K562 (cell line): ENCODE data around the gene TMEM63C. TPM values are rescaled to one million over a fixed set of nuclear protein-coding genes. Genes with fewer than 3 reads are reported as not detected.

ENCODE experiments used
- ATAC-seq: fragments of 200-7000 bp; cut with Tn5 transposase; 3 replicates; pipeline ENCODE4 v1.9.1; 2020; ENCODE audit warnings: moderate library complexity
- BruUV-seq: library from RNA; stranded (reverse); fragments of 400-500 nt; replicated peaks from 2 replicates; lab custom pipeline; 2021; lab: Mats Ljungman, UMichigan
- CTCF ChIA-PET: fragments of 300-600 bp; formaldehyde crosslinking; extraction: SDS; loops from one replicate; lab custom pipeline; 2021; ENCODE audit warnings: low intra/inter-chr PET ratio; lab: Yijun Ruan, JAX
- POLR2A ChIA-PET: fragments of 300-600, 350-650 bp; sonication (Branson Sonifier 250); formaldehyde crosslinking; extraction: SDS; loops from one replicate; lab custom pipeline; 2021; ENCODE audit warnings: antibody characterized with exemption, inconsistent platforms; lab: Yijun Ruan, JAX
- DNase-seq, 4 experiments: peaks; one replicate each; pipeline versions ENCODE4 v3.0.0 to v3.0.0-alpha.2; 2011 to 2018; ENCODE audit warnings: low spot score in 3 of 4, mixed read lengths in 3 of 4; ENCODE audit errors: extremely low read depth in 1 of 4
- FAIRE-seq: peaks from 2 replicates; lab custom pipeline; 2011; peaks lifted over from hg19 to GRCh38; lab: Jason Lieb, UNC
- H2AFZ ChIP-seq: 2 replicates; pipeline ENCODE4 v1.6.0; 2011; ENCODE audit warnings: low read depth, low read length, control low read depth, inconsistent platforms
- H3K27ac ChIP-seq: fragments of 200-600 bp; 3 replicates; pipeline ENCODE4 v1.8.0; 2011; ENCODE audit warnings: low read depth, mild to moderate bottlenecking, control low read depth, inconsistent platforms, low read length, moderate library complexity, mixed read lengths; ENCODE audit errors: extremely low read depth
- H3K27me3 ChIP-seq, 2 experiments: fragments of 300-600 bp in 1 of 2; 2 replicates in 1 of 2; 3 replicates in 1 of 2; pipeline versions ENCODE4 v1.6.0 to v1.8.0; 2011; ENCODE audit warnings: inconsistent platforms in 2 of 2, low read length in 2 of 2, mild to moderate bottlenecking in 1 of 2, mixed read lengths in 1 of 2, moderate library complexity in 1 of 2; ENCODE audit not compliant: control insufficient read depth in 2 of 2, insufficient read depth in 2 of 2
- H3K36me3 ChIP-seq: fragments of 300-600 bp; 3 replicates; pipeline ENCODE4 v1.8.0; 2011; ENCODE audit warnings: mild to moderate bottlenecking, low read length, inconsistent platforms; ENCODE audit not compliant: control insufficient read depth, insufficient read depth
- H3K4me1 ChIP-seq, 2 experiments: fragments of 200-600 bp in 1 of 2; replicated peaks in 1 of 2; 2 replicates in 1 of 2; 3 replicates in 1 of 2; pipeline versions ENCODE4 v1.5.1 to v1.8.0; 2011; ENCODE audit warnings: inconsistent platforms in 2 of 2, low read length in 2 of 2, mild to moderate bottlenecking in 1 of 2, mixed read lengths in 1 of 2, moderate library complexity in 1 of 2; ENCODE audit not compliant: control insufficient read depth in 2 of 2, insufficient read depth in 2 of 2
- H3K4me2 ChIP-seq: 2 replicates; pipeline ENCODE4 v1.6.1; 2011; ENCODE audit warnings: low read length, control low read depth, inconsistent platforms, mixed read lengths; ENCODE audit not compliant: insufficient read depth
- H3K4me3 ChIP-seq: fragments of 200-600 bp; sonication (generic), shearing (Covaris generic); 2 replicates; pipeline ENCODE4 v1.5.1; 2016; ENCODE audit warnings: control low read depth, inconsistent platforms
- H3K79me2 ChIP-seq: fragments of 200-600 bp; 3 replicates; pipeline ENCODE4 v1.8.0; 2011; ENCODE audit warnings: low read length, inconsistent platforms; ENCODE audit not compliant: control insufficient read depth, insufficient read depth
- H3K9ac ChIP-seq, 2 experiments: 2 replicates each; pipeline versions ENCODE4 v1.6.0 to v1.6.1; 2011; ENCODE audit warnings: low read depth in 2 of 2, low read length in 2 of 2, control low read depth in 1 of 2, inconsistent platforms in 1 of 2, mild to moderate bottlenecking in 1 of 2, mixed read lengths in 1 of 2; ENCODE audit not compliant: insufficient read depth in 1 of 2
- H3K9me1 ChIP-seq: one replicate; pipeline ENCODE4 v1.6.0; 2011; ENCODE audit warnings: inconsistent platforms, mild to moderate bottlenecking, low read length, moderate library complexity; ENCODE audit not compliant: control insufficient read depth, insufficient read depth
- H3K9me3 ChIP-seq: replicated peaks from 2 replicates; pipeline ENCODE4 v1.5.1; 2011; ENCODE audit warnings: low read depth, low read length, inconsistent platforms; ENCODE audit not compliant: control insufficient read depth, insufficient read depth
- H4K20me1 ChIP-seq: replicated peaks from 2 replicates; pipeline ENCODE4 v1.6.1; 2011; ENCODE audit warnings: low read length, inconsistent platforms, mixed read lengths; ENCODE audit not compliant: control insufficient read depth, insufficient read depth
- DDX20 ChIP-seq: fragments of 450-650 bp; IDR thresholded peaks from 2 replicates; pipeline ENCODE4 v1.6.1; 2016; ENCODE audit warnings: missing genetic modification characterization, low read depth, mild to moderate bottlenecking, missing compliant biosample characterization, moderate library complexity
- FOXA1 ChIP-seq: fragments of 450-650 bp; IDR thresholded peaks from 2 replicates; pipeline ENCODE4 v1.6.1; 2016; ENCODE audit warnings: mild to moderate bottlenecking, borderline replicate concordance
- GATA2 ChIP-seq: sonication (generic); formaldehyde crosslinking; IDR thresholded peaks from 2 replicates; pipeline ENCODE4 v1.4.0; 2020; ENCODE audit warnings: mild to moderate bottlenecking, missing genetic modification reagents
- MAFK ChIP-seq: IDR thresholded peaks from 2 replicates; pipeline ENCODE4 v1.6.1; 2011; ENCODE audit warnings: low read length, improper control_type of control experiment
- MCM7 ChIP-seq, 2 experiments: fragments of 450-650 bp; IDR thresholded peaks; 2 replicates each; pipeline ENCODE4 v1.6.1; 2016 to 2018
- PKNOX1 ChIP-seq: fragments of 450-650 bp; IDR thresholded peaks from 2 replicates; pipeline ENCODE4 v1.6.1; 2016
- SMAD1 ChIP-seq: fragments of 150-350 bp; IDR thresholded peaks from 2 replicates; pipeline ENCODE4 v1.6.1; 2014; ENCODE audit warnings: low read length, low read depth; ENCODE audit not compliant: partially characterized antibody
- THAP12 ChIP-seq: fragments of 250-450 bp; sonication (Bioruptor Pico); IDR thresholded peaks from 2 replicates; pipeline ENCODE4 v1.9.0; 2021; ENCODE audit warnings: mild to moderate bottlenecking, inconsistent platforms
- XRCC3 ChIP-seq: fragments of 450-650 bp; IDR thresholded peaks from 2 replicates; pipeline ENCODE4 v1.6.1; 2017; ENCODE audit warnings: mild to moderate bottlenecking, moderate library complexity
- ZNF121 ChIP-seq: sonication (generic); formaldehyde crosslinking; conservative IDR thresholded peaks from 2 replicates; pipeline ENCODE4 v1.8.0; 2022; ENCODE audit warnings: missing genetic modification reagents
- WGBS: fragments of 100-300 bp; shearing (Covaris generic); methylation state at CpG from one replicate; pipeline ENCODE4 v1.1.6; 2016; ENCODE audit warnings: low coverage, mixed read lengths; ENCODE audit not compliant: insufficient coverage; ENCODE audit errors: missing lambda C conversion rate; 5-methylcytosine and 5-hydroxymethylcytosine counted together
- in situ Hi-C: fragments of 300-500 bp; cut with MboI; formaldehyde crosslinking; loops from 4 replicates; pipeline ENCODE4 v1.15.0; 2018; ENCODE audit warnings: inconsistent platforms, mixed read lengths
- intact Hi-C: fragments of 100-400 bp; cut with micrococcal nuclease; formaldehyde crosslinking; loops from 2 replicates; pipeline ENCODE4 v1.14.2; 2022
- polyA plus RNA-seq, 8 experiments: library from polyadenylated mRNA; depleted of rRNA in 4 of 8; stranded (reverse) in 5 of 8; unstranded in 3 of 8; fragments of >200 nt; fragmentation: Nextera tagmentation in 2 of 8; fragmentation: Illumina TruSeq in 1 of 8; extraction: Ambion mirVana in 2 of 8; extraction: Trizol in 1 of 8; gene quantifications; 2 replicates each; pipeline versions ENCODE4 v1.2.1 to v1.2.3, GENCODE V29; 2011 to 2014; ENCODE audit warnings: inconsistent platforms in 1 of 8, missing spikeins in 1 of 8
- total RNA-seq, 7 experiments: library from RNA; depleted of rRNA in 6 of 7; stranded (reverse); fragments of >200 nt in 6 of 7; fragmentation: Illumina TruSeq in 2 of 7; extraction: Trizol in 2 of 7; gene quantifications; 2 replicates each; pipeline versions ENCODE4 v1.2.1 to v1.2.3, GENCODE V29; 2011 to 2021; ENCODE audit warnings: low replicate concordance in 1 of 7
- TF ChIP-seq, protein P1 (sequence below): fragments of 250-450 bp; sonication (Bioruptor Pico); IDR thresholded peaks from 2 replicates; pipeline ENCODE4 v1.4.0; 2020
- TF ChIP-seq, protein P2 (sequence below), 2 experiments: fragments of 250-450 bp in 1 of 2; fragments of 450-650 bp in 1 of 2; sonication (Bioruptor Pico) in 1 of 2; IDR thresholded peaks; 2 replicates each; pipeline versions ENCODE4 v1.6.1 to v1.8.0; 2016 to 2021; ENCODE audit warnings: mild to moderate bottlenecking in 2 of 2, moderate library complexity in 2 of 2, missing compliant biosample characterization in 1 of 2, missing genetic modification characterization in 1 of 2

The TMEM63C gene
- total and polyA plus RNA-seq, 9 of the 15 experiments (the other 6 are each of a cell fraction or from before 2014, with no cell fraction given) = 0.07 TPM; not detected in 8

- Histone ChIP-seq H3K9me1 (no peaks in the 10 kb centered on the region), H3K36me3 (peaks cover 20% of the 10 kb centered on the region; the same call in 2 of the 3 replicates), H4K20me1 (no peaks in the 10 kb centered on the region), H3K9ac (no peak overlapping the region), H3K9me3 (no peaks in the 10 kb centered on the region), H3K4me3 (no peak overlapping the region), H3K4me2 (no peak overlapping the region), H3K27ac (no peak overlapping the region), H3K27me3 (no peaks in the 10 kb centered on the region), H3K79me2 (no peaks in the 10 kb centered on the region), H3K4me1 (no peaks in the 10 kb centered on the region), H2AFZ (no peak overlapping the region)
- ChIA-PET POLR2A (interaction anchor here (2.6 kb wide), 1 partner anchor 9 kb away, joined by 8 read pairs; no protein-coding TSS in a partner anchor), CTCF (no interaction called here)
- DNase-seq (no peak), FAIRE-seq (no peak), ATAC-seq (no peak)
- in situ Hi-C loops = no loop called here
- intact Hi-C loops = no loop called here
- no TSS peak for BruUV-seq
- 79% methylated on average over 7 of the region's 8 CpGs for WGBS
- no peak for TF ChIP-seq GATA2 (CRISPR knock-in tag)
- no peak for TF ChIP-seq SMAD1
- no peak for TF ChIP-seq MCM7 (IDR thresholded peaks at IDR 0.05)
- TF ChIP-seq XRCC3 = no peak
- TF ChIP-seq, protein P1, sequence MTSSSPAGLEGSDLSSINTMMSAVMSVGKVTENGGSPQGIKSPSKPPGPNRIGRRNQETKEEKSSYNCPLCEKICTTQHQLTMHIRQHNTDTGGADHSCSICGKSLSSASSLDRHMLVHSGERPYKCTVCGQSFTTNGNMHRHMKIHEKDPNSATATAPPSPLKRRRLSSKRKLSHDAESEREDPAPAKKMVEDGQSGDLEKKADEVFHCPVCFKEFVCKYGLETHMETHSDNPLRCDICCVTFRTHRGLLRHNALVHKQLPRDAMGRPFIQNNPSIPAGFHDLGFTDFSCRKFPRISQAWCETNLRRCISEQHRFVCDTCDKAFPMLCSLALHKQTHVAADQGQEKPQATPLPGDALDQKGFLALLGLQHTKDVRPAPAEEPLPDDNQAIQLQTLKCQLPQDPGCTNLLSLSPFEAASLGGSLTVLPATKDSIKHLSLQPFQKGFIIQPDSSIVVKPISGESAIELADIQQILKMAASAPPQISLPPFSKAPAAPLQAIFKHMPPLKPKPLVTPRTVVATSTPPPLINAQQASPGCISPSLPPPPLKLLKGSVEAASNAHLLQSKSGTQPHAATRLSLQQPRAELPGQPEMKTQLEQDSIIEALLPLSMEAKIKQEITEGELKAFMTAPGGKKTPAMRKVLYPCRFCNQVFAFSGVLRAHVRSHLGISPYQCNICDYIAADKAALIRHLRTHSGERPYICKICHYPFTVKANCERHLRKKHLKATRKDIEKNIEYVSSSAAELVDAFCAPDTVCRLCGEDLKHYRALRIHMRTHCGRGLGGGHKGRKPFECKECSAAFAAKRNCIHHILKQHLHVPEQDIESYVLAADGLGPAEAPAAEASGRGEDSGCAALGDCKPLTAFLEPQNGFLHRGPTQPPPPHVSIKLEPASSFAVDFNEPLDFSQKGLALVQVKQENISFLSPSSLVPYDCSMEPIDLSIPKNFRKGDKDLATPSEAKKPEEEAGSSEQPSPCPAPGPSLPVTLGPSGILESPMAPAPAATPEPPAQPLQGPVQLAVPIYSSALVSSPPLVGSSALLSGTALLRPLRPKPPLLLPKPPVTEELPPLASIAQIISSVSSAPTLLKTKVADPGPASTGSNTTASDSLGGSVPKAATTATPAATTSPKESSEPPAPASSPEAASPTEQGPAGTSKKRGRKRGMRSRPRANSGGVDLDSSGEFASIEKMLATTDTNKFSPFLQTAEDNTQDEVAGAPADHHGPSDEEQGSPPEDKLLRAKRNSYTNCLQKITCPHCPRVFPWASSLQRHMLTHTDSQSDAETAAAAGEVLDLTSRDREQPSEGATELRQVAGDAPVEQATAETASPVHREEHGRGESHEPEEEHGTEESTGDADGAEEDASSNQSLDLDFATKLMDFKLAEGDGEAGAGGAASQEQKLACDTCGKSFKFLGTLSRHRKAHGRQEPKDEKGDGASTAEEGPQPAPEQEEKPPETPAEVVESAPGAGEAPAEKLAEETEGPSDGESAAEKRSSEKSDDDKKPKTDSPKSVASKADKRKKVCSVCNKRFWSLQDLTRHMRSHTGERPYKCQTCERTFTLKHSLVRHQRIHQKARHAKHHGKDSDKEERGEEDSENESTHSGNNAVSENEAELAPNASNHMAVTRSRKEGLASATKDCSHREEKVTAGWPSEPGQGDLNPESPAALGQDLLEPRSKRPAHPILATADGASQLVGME (CRISPR knock-in tag) = no peak
- no peak for TF ChIP-seq FOXA1
- TF ChIP-seq PKNOX1 = no peak
- TF ChIP-seq, protein P2, sequence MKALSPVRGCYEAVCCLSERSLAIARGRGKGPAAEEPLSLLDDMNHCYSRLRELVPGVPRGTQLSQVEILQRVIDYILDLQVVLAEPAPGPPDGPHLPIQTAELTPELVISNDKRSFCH (CRISPR knock-in tag; IDR thresholded peaks at IDR 0.05) = no peak
- TF ChIP-seq, protein P2 (tag; IDR thresholded peaks at IDR 0.05) = no peak
- TF ChIP-seq MAFK = no peak
- no peak for TF ChIP-seq ZNF121 (CRISPR knock-in tag)
- TF ChIP-seq THAP12 (CRISPR knock-in tag) = no peak
- TF ChIP-seq DDX20 = no peak
Observed at GRCh38 chr14:77296906-77297305, 115.3 kb downstream of the TMEM63C start.
